NT2/D1 (cell line): ENCODE measurements around the gene CPT2.

Experiments used
- DNase-seq: peaks from one replicate; pipeline ENCODE4 v3.0.0-alpha.2; 2011; ENCODE audit warnings: low read depth, low spot score
- H3K27me3 ChIP-seq: 2 replicates; pipeline ENCODE4 v1.6.0; 2011; ENCODE audit warnings: mild to moderate bottlenecking; ENCODE audit not compliant: insufficient read length, insufficient read depth
- H3K36me3 ChIP-seq: 2 replicates; pipeline ENCODE4 v1.6.1; 2011; ENCODE audit warnings: mild to moderate bottlenecking, low read length, mixed read lengths; ENCODE audit not compliant: insufficient read depth, insufficient read length
- H3K4me1 ChIP-seq: 2 replicates; pipeline ENCODE4 v1.5.1; 2011; ENCODE audit not compliant: insufficient read depth, insufficient read length
- H3K4me3 ChIP-seq: 2 replicates; pipeline ENCODE4 v1.5.1; 2011; ENCODE audit warnings: low read depth; ENCODE audit not compliant: insufficient read length
- H3K9ac ChIP-seq: 2 replicates; pipeline ENCODE4 v1.6.0; 2011; ENCODE audit warnings: low read depth; ENCODE audit not compliant: insufficient read length
- H3K9me3 ChIP-seq: 2 replicates; pipeline ENCODE4 v1.5.1; 2011; ENCODE audit warnings: mild to moderate bottlenecking, low read length; ENCODE audit not compliant: insufficient read depth
- SUZ12 ChIP-seq: IDR thresholded peaks from 2 replicates; pipeline ENCODE4 v1.6.1; 2011; ENCODE audit not compliant: insufficient read length, insufficient read depth; ENCODE audit errors: extremely low read depth
- YY1 ChIP-seq: IDR thresholded peaks from 2 replicates; pipeline ENCODE4 v1.6.1; 2011; ENCODE audit not compliant: insufficient read length, insufficient read depth
- ZNF274 ChIP-seq: IDR thresholded peaks from 2 replicates; pipeline ENCODE4 v1.6.1; 2011; ENCODE audit warnings: mild to moderate bottlenecking, low read depth, low read length

The CPT2 gene

GRCh38 chr1:53158900-53159299, 37.7 kb upstream of the CPT2 start:
- Histone ChIP-seq H3K9me3 (no peaks in the 10 kb centered on the region), H3K27me3 (no peaks in the 10 kb centered on the region), H3K36me3 (no peaks in the 10 kb centered on the region), H3K9ac (no peak overlapping the region), H3K4me3 (no peak overlapping the region), H3K4me1 (no peaks in the 10 kb centered on the region)
- TF ChIP-seq ZNF274 (no peak), SUZ12 (no peak), YY1 (no peak)
- no peak for DNase-seq

GRCh38 chr1:53160924-53161378, 35.7 kb upstream of the CPT2 start:
- Histone ChIP-seq H3K4me3 (no peak overlapping the region), H3K9me3 (no peaks in the 10 kb centered on the region), H3K36me3 (no peaks in the 10 kb centered on the region), H3K4me1 (no peaks in the 10 kb centered on the region), H3K27me3 (no peaks in the 10 kb centered on the region), H3K9ac (no peak overlapping the region)
- TF ChIP-seq SUZ12 (no peak), ZNF274 (no peak), YY1 (no peak)
- DNase-seq: no peak

- TF ChIP-seq ZNF274 (no peak), YY1 (no peak), SUZ12 (no peak)
- H3K9me3 ChIP-seq: no peaks in the 10 kb centered on the region
- DNase-seq: no peak
- H3K27me3 ChIP-seq: no peaks in the 10 kb centered on the region
- H3K9ac ChIP-seq: no peak overlapping the region
- H3K4me1 ChIP-seq: no peaks in the 10 kb centered on the region
- H3K4me3 ChIP-seq: no peak overlapping the region
- no peaks in the 10 kb centered on the region for H3K36me3 ChIP-seq
These were observed 34.0 kb upstream of the CPT2 start for GRCh38 chr1:53162621-53163020.

- Histone ChIP-seq H3K4me1 (no peaks in the 10 kb centered on the region), H3K4me3 (no peak overlapping the region), H3K36me3 (no peaks in the 10 kb centered on the region), H3K27me3 (no peaks in the 10 kb centered on the region), H3K9me3 (no peaks in the 10 kb centered on the region), H3K9ac (peak overlapping the region; percentile 6)
- peak; percentile 23 for DNase-seq
- TF ChIP-seq YY1 (no peak), SUZ12 (no peak), ZNF274 (no peak)
These were observed 33.3 kb upstream of the CPT2 start for GRCh38 chr1:53163291-53163768.

GRCh38 chr1:53165408-53165961, 31.1 kb upstream of the CPT2 start:
- no peaks in the 10 kb centered on the region for H3K4me1 ChIP-seq
- no peak for DNase-seq
- H3K27me3 ChIP-seq: no peaks in the 10 kb centered on the region
- no peak for TF ChIP-seq YY1
- TF ChIP-seq ZNF274: no peak
- TF ChIP-seq SUZ12: no peak
- H3K9me3 ChIP-seq: no peaks in the 10 kb centered on the region
- H3K9ac ChIP-seq: no peak overlapping the region
- no peaks in the 10 kb centered on the region for H3K36me3 ChIP-seq
- no peak overlapping the region for H3K4me3 ChIP-seq

- no peak for DNase-seq
- H3K9ac ChIP-seq: no peak overlapping the region
- no peaks in the 10 kb centered on the region for H3K27me3 ChIP-seq
- no peak overlapping the region for H3K4me3 ChIP-seq
- TF ChIP-seq ZNF274 (no peak), SUZ12 (no peak), YY1 (no peak)
- H3K4me1 ChIP-seq: no peaks in the 10 kb centered on the region
- no peaks in the 10 kb centered on the region for H3K36me3 ChIP-seq
- no peaks in the 10 kb centered on the region for H3K9me3 ChIP-seq
These were observed 30.3 kb upstream of the CPT2 start for GRCh38 chr1:53166366-53166765.

- Histone ChIP-seq H3K4me1 (peaks cover under 1% of the 10 kb centered on the region), H3K9ac (no peak overlapping the region), H3K27me3 (no peaks in the 10 kb centered on the region), H3K4me3 (no peak overlapping the region), H3K36me3 (no peaks in the 10 kb centered on the region), H3K9me3 (no peaks in the 10 kb centered on the region)
- no peak for DNase-seq
- TF ChIP-seq SUZ12: no peak
- no peak for TF ChIP-seq YY1
- no peak for TF ChIP-seq ZNF274
These were observed 29.7 kb upstream of the CPT2 start for GRCh38 chr1:53166912-53167311.
